ACC112 (cell line): ENCODE data around the gene LRRC9.
"Not testable (repeated sequence)": the region's sequence is repeated elsewhere in the genome, so short reads cannot be mapped to it uniquely, and the experiment has no call there.

Experiments
- H2AFZ ChIP-seq: fragments of 200-600 bp; sonication (generic); one replicate; pipeline ENCODE4 v1.6.0; 2017; ENCODE audit warnings: antibody characterized with exemption, low read length; ENCODE audit not compliant: unreplicated experiment
- H3K27ac ChIP-seq: fragments of 200-600 bp; sonication (generic); 2 replicates; pipeline ENCODE4 v1.5.1; 2014; ENCODE audit warnings: low read depth, mild to moderate bottlenecking, antibody characterized with exemption, low read length, moderate library complexity
- H3K27me3 ChIP-seq: fragments of 200-600 bp; sonication (generic); 2 replicates; pipeline ENCODE4 v1.6.1; 2014; ENCODE audit warnings: mild to moderate bottlenecking, antibody characterized with exemption, low read length, moderate library complexity, mixed read lengths; ENCODE audit not compliant: insufficient read depth
- H3K36me3 ChIP-seq: fragments of 200-600 bp; sonication (generic); 2 replicates; pipeline ENCODE4 v1.6.1; 2016; ENCODE audit warnings: mild to moderate bottlenecking, antibody characterized with exemption, low read length, moderate library complexity, mixed read lengths; ENCODE audit not compliant: insufficient read depth
- H3K4me1 ChIP-seq: fragments of 200-600 bp; sonication (generic); one replicate; pipeline ENCODE4 v1.6.1; 2016; ENCODE audit warnings: low read length, mixed read lengths; ENCODE audit not compliant: insufficient read depth, unreplicated experiment, control insufficient read depth
- H3K4me3 ChIP-seq: fragments of 200-600 bp; sonication (generic); 2 replicates; pipeline ENCODE4 v1.5.1; 2014; ENCODE audit warnings: mild to moderate bottlenecking, low read depth, low read length
- H3K79me2 ChIP-seq: fragments of 200-600 bp; sonication (generic); one replicate; pipeline ENCODE4 v1.6.0; 2016; ENCODE audit warnings: low read length; ENCODE audit not compliant: control insufficient read depth, unreplicated experiment, insufficient read depth

The LRRC9 gene

DNA sequence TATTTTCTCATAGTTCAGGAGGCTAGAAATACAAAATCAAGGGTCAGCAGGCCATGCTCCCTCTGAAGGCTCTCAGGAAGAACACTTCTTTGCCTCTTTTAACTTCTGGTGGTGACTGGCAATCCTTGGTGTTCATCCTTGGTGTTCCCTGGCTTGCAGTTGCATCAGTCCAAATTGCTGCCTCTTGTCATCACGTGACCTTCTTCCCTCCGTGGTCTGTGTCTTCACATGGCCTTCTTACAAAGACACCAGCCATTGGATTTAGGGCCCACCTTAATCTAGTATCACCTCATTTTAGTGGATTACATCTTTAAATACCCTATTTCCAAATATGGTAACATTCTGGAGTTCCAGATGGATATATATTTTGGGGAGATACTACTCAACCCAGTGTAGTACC lies 7.5 kb upstream of the LRRC9 start:
- Histone ChIP-seq H3K4me1 (no peaks in the 10 kb centered on the region), H3K79me2 (no peaks in the 10 kb centered on the region), H2AFZ (no peak overlapping the region), H3K27ac (no peak overlapping the region), H3K36me3 (no peaks in the 10 kb centered on the region), H3K4me3 (no peak overlapping the region), H3K27me3 (peaks cover 55% of the 10 kb centered on the region)

GRCh38 chr14:59913187-59913586 lies 6.8 kb upstream of the LRRC9 start:
- no peak overlapping the region for H3K4me3 ChIP-seq
- no peaks in the 10 kb centered on the region for H3K79me2 ChIP-seq
- no peak overlapping the region for H3K27ac ChIP-seq
- peaks cover 59% of the 10 kb centered on the region for H3K27me3 ChIP-seq
- no peaks in the 10 kb centered on the region for H3K36me3 ChIP-seq
- no peak overlapping the region for H2AFZ ChIP-seq
- H3K4me1 ChIP-seq = no peaks in the 10 kb centered on the region

- H3K27me3 ChIP-seq = peaks cover 61% of the 10 kb centered on the region
- H2AFZ ChIP-seq = peak overlapping the region; percentile 73
- H3K79me2 ChIP-seq = no peaks in the 10 kb centered on the region
- H3K4me3 ChIP-seq = peak overlapping the region; percentile 80
- no peaks in the 10 kb centered on the region for H3K4me1 ChIP-seq
- H3K27ac ChIP-seq = no peak overlapping the region
- no peaks in the 10 kb centered on the region for H3K36me3 ChIP-seq
Measured at GRCh38 chr14:59918824-59919569, 947 bp upstream of the LRRC9 start.

DNA sequence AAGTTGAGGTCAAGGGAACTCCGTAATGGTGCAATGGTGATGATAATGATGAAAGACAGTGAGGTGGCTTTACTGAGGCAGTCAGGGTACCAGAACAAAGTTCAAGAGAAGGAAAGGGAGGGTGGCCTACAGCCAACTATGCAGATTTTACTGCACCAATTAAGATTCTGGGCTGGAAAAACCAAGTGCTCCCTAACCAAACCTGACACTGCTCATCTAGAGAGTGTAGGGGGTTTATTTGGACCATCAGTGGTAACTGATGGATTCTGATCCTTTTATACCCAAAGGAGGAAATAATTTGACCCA lies 387 bp downstream of the LRRC9 start:
- Histone ChIP-seq H2AFZ (no peak overlapping the region), H3K4me3 (no peak overlapping the region), H3K79me2 (no peaks in the 10 kb centered on the region), H3K27me3 (peaks cover 63% of the 10 kb centered on the region), H3K27ac (no peak overlapping the region), H3K36me3 (no peaks in the 10 kb centered on the region), H3K4me1 (no peaks in the 10 kb centered on the region)

DNA sequence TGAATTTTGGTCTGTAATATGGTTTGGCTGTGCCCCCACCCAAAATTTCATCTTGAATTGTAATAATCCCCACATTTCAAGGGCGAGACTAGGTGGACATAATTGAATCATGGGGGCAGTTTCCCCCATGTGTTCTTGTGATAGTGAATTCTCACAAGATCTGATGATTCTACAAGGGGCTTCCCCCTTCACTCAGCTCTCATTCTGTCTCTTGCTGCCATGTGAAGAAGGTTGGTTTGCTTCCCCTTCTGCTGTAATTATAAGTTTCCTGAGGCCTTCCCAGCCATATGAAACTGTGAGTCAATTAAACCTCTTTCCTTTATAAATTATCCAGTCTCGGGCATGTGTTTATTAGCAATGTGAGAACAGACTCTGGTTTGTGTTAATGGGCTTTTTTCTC lies 5.9 kb downstream of the LRRC9 start:
- H3K27ac ChIP-seq = no peak overlapping the region

GRCh38 chr14:59926534-59926933 lies 6.6 kb downstream of the LRRC9 start:
- no peaks in the 10 kb centered on the region for H3K36me3 ChIP-seq
- H3K27me3 ChIP-seq = peaks cover 15% of the 10 kb centered on the region
- no peak overlapping the region for H3K4me3 ChIP-seq
- H3K79me2 ChIP-seq = no peaks in the 10 kb centered on the region
- no peaks in the 10 kb centered on the region for H3K4me1 ChIP-seq
- no peak overlapping the region for H3K27ac ChIP-seq
- H2AFZ ChIP-seq = no peak overlapping the region

More for the DNA sequence above, 5.9 kb downstream of the LRRC9 start:
- Histone ChIP-seq H3K36me3 (no peaks in the 10 kb centered on the region), H2AFZ (no peak overlapping the region), H3K27me3 (peaks cover 22% of the 10 kb centered on the region), H3K79me2 (no peaks in the 10 kb centered on the region), H3K4me1 (no peaks in the 10 kb centered on the region), H3K4me3 (no peak overlapping the region)

DNA sequence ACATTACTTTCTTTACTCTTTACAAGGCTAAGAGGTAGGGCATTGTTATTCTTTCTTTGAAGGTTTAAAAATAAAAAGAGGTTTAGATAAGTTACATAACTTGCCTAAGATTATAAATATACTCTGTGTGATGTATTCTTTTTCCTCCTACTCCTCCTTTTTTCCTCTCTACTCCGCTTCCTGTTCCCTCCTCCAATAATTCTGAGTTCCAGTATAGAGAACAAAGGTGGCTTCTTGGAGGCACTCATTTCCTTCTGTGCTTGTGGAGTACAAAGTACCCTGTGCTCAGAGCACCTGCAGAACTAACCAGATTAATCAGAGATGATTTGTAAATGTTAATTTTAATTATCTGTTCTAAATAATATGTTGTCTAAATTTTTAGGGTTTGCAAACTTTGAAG lies 11.3 kb downstream of the LRRC9 start:
- no peak overlapping the region for H3K27ac ChIP-seq
- H3K4me3 ChIP-seq = no peak overlapping the region
- H3K27me3 ChIP-seq = peaks cover 27% of the 10 kb centered on the region
- H2AFZ ChIP-seq = no peak overlapping the region
- H3K79me2 ChIP-seq = no peaks in the 10 kb centered on the region
- H3K36me3 ChIP-seq = no peaks in the 10 kb centered on the region
- H3K4me1 ChIP-seq = no peaks in the 10 kb centered on the region

DNA sequence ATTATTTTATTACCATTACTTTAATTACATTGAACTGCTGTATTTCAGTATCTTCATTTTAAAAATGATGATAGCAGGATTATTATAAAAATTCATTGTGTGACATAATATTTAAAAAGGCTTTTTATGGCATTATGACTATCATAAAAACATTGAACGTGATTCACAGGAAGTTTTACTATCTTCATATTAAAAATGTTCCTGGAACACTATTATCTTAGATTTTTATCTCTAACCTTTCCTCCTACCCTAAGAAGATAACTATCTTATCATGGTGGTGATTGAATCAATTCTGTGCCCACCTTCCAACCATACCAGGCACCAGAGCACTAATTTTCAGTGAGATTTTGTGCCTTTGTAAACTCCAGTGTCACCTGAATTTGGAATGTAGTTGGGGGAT lies 16.2 kb downstream of the LRRC9 start:
- Histone ChIP-seq H3K4me3 (no peak overlapping the region), H3K27ac (no peak overlapping the region), H3K4me1 (no peaks in the 10 kb centered on the region), H2AFZ (no peak overlapping the region), H3K36me3 (no peaks in the 10 kb centered on the region), H3K27me3 (peaks cover 33% of the 10 kb centered on the region), H3K79me2 (no peaks in the 10 kb centered on the region)

DNA sequence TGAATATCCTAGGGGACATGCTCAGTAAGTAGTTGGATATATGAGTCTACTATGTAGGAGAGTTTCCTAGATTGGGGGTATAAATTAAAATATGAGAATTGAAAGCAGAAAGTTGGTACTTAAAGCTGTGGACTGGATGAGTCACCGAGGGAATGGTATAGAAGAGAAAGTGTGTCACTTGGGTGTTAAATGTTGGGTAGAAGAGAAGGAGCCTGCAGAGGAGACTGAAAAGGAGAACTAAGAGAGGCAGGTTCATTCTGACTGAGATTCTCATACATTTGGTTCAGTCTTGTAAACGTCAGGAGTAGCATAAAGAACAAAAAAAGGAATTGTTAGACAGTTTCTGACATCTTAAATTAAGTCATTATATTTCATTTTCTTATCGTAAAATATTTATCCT lies 19.9 kb downstream of the LRRC9 start:
- H3K27ac ChIP-seq = no peak overlapping the region
- no peak overlapping the region for H3K4me3 ChIP-seq
- H3K4me1 ChIP-seq = no peaks in the 10 kb centered on the region
- H3K27me3 ChIP-seq = peaks cover 22% of the 10 kb centered on the region
- no peak overlapping the region for H2AFZ ChIP-seq
- no peaks in the 10 kb centered on the region for H3K36me3 ChIP-seq
- no peaks in the 10 kb centered on the region for H3K79me2 ChIP-seq

- not testable (repeated sequence) for H3K36me3 ChIP-seq, H3K4me1 ChIP-seq, H3K27ac ChIP-seq, H3K4me3 ChIP-seq, H3K79me2 ChIP-seq, H2AFZ ChIP-seq
- H3K27me3 ChIP-seq = peaks cover 19% of the 10 kb centered on the region
Measured at GRCh38 chr14:59942296-59942862, 22.4 kb downstream of the LRRC9 start.

DNA sequence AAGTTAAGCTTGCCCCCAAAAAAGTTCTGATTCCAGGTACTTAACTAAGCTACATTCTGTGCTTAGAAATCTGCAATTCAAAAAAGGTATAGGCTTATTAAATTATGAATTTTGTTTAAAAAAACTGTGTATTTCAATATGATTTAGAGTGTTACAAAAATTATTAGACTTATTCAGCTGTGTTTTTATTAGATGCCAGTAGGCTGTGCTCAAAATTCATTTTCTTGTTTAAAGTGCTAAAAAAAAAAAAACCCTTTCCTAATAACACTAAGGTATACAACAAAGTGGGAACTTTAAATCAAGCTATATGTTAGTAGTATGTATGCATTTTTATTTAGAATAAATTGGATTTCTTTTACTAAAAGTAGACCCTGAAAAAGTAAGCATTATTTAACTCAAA lies 25.0 kb downstream of the LRRC9 start:
- H3K27ac ChIP-seq = no peak overlapping the region
- H3K79me2 ChIP-seq = no peaks in the 10 kb centered on the region
- no peaks in the 10 kb centered on the region for H3K4me1 ChIP-seq
- H3K4me3 ChIP-seq = no peak overlapping the region
- peaks cover 12% of the 10 kb centered on the region for H3K27me3 ChIP-seq
- no peaks in the 10 kb centered on the region for H3K36me3 ChIP-seq
- H2AFZ ChIP-seq = no peak overlapping the region
